Measurements from ENCODE around the gene C1orf56.
A peak's percentile ranks its signal among the peaks of the same experiment; 100 is the strongest.

C1orf56 gene

DNA sequence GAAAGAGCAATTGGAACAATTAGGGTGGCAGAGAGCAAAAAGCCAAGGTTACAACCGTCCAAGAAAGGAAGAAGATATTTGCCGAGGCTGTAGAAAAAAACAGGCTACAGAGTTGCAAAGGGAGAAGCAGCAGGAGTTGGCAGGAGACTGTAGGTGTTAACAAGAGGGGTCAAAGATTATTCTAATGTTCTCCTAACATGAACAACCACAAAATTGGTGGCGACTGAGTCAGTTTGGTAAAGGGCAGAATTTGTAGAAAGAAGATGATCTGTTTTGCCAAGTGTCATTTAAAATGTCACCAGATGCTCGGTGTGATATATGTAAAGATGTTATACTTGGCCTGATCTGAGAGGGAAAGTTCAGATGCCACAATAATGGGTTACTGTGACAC, 39.7 kb upstream of the C1orf56 start:
- peak overlapping the region; percentile 71; the same call in 1 of the 2 replicates for H3K27ac ChIP-seq (ENCODE audit: low read depth, low read length)
- H3K9me3 ChIP-seq (ENCODE audit: control insufficient read depth, insufficient read depth, low read depth, low read length): no peaks in the 10 kb centered on the region
- H3K27me3 ChIP-seq (ENCODE audit: control insufficient read depth, insufficient read depth, low read length): no peaks in the 10 kb centered on the region
- H3K4me3 ChIP-seq (ENCODE audit: low read depth, low read length): peak overlapping the region; percentile 97
- H3K36me3 ChIP-seq (ENCODE audit: control insufficient read depth, insufficient read depth, low read length): no peaks in the 10 kb centered on the region
- peak overlapping the region; percentile 25 for H3K9ac ChIP-seq (ENCODE audit: low read length)
- H3K4me1 ChIP-seq (ENCODE audit: control insufficient read depth, insufficient read depth, low read length): peaks cover 28% of the 10 kb centered on the region

DNA sequence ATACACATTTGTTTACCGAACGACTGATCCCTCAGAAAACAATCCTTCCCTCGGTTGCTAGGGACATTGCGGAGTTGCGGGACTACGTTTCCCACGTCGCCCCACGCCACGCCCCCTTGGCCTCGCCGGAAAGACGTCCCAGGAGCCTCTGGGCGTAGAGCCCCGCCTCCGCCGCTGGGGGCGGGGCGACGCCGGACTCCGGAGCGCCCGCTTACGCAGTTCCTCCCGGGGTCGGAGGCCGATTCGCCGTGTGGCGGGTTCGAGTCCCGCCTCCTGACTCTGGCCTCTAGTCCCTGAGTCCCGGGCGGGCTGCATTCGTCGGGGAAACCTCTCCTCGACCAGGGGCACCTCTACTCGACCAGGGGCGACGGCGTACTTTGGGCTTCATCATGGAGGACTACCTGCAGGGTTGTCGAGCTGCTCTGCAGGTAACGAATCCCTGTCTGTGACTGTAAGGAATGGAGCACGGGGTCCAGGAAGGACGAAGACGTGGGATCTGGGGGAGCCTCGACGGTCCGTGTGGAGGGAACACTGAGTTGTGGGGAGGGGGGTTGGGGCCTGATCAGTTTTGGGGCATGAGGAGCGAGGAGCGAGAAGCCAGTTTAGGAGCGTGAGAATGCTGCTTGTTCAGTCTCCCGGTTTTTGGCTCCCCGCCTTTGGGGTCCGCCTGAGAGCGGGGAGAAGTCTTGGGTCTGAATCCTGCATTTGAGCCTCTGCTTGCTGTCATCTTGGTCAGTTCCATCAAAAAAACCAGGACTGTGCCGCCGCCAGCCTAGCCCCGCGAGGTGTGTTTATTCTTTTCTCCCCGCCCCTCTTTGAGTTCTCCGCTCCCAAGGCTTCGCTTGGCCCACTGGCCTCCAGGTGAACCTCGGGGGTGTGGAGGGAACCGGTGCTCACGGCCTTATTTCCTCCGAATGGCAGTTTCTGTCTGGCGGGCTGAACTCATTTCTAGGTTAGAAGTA, 39.0 kb upstream of the C1orf56 start, which contains the start of gene PRUNE1:
Gene PRUNE1, plus strand, starts transcription at position 206 of the 962 bp plus-strand sequence. Its CDS starts 184 bp downstream, at position 390.
- H3K4me1 ChIP-seq (ENCODE audit: control insufficient read depth, insufficient read depth, low read length): peaks cover 28% of the 10 kb centered on the region
- H3K27ac ChIP-seq (ENCODE audit: low read depth, low read length): peak within 1 kb of the TSS; percentile 71; the same call in 1 of the 2 replicates
- no peaks in the 10 kb centered on the region for H3K27me3 ChIP-seq (ENCODE audit: control insufficient read depth, insufficient read depth, low read length)
- H3K36me3 ChIP-seq (ENCODE audit: control insufficient read depth, insufficient read depth, low read length): no peaks in the 10 kb centered on the region
- H3K4me3 ChIP-seq (ENCODE audit: low read depth, low read length): peak within 1 kb of the TSS; percentile 97
- peak within 1 kb of the TSS; percentile 85 for H3K9ac ChIP-seq (ENCODE audit: low read length)
- no peaks in the 10 kb centered on the region for H3K9me3 ChIP-seq (ENCODE audit: control insufficient read depth, insufficient read depth, low read depth, low read length)

DNA sequence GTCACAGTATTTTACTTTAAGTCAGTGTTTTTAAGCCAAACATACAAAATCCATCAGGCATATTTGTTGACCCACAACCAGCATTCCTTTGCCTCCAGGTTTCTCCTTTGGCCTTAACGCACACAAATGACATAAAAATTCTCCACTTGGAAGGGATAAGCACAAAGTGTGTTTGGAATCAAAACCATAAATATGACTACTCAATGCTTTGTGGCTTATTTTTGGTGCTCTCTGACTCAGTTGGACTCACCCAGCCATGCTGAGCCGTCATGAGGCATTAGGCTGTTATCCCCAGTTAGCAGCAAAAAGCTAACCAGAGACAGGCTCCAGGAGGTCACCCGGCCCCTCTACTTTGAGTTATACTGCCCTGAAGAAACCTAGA, 38.4 kb upstream of the C1orf56 start:
- Histone ChIP-seq H3K4me1 (ENCODE audit: control insufficient read depth, insufficient read depth, low read length) (peaks cover 28% of the 10 kb centered on the region), H3K9me3 (ENCODE audit: control insufficient read depth, insufficient read depth, low read depth, low read length) (no peaks in the 10 kb centered on the region), H3K36me3 (ENCODE audit: control insufficient read depth, insufficient read depth, low read length) (no peaks in the 10 kb centered on the region), H3K4me3 (ENCODE audit: low read depth, low read length) (peak overlapping the region; percentile 97), H3K9ac (ENCODE audit: low read length) (no peak overlapping the region), H3K27ac (ENCODE audit: low read depth, low read length) (no peak overlapping the region), H3K27me3 (ENCODE audit: control insufficient read depth, insufficient read depth, low read length) (no peaks in the 10 kb centered on the region)

DNA sequence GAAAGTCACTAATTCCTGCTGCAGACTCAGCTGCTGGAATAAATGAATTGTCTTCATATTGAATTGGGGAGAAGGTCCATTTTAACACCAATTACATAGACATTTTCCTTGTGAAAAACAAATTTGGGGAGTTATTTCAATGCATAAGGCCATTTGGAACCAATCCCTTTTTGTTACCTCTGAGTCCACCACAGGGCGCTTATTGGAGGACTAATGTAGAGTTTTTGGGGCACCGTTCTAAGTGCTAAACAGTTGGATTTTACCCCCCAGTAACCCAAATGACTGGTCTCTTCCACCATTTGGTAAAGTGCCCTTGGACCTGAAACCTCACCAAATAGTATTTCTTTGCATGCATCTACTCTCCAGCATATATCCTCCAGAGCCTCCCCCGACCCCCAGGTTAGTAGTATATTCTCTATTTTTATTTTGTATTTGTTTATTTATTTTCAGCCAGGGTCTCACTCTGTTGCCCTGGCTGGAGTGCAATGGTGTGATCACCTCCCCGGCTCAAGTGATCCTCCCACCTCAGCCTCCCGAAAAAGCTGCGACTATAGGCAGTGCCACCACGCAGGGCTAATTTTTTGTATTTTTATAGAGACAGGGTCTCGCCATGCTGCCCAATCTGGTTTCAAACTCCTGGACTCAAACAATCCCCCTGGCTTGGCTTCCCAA, 37.7 kb upstream of the C1orf56 start:
- no peaks in the 10 kb centered on the region for H3K27me3 ChIP-seq (ENCODE audit: control insufficient read depth, insufficient read depth, low read length)
- no peaks in the 10 kb centered on the region for H3K9me3 ChIP-seq (ENCODE audit: control insufficient read depth, insufficient read depth, low read depth, low read length)
- H3K27ac ChIP-seq (ENCODE audit: low read depth, low read length): no peak overlapping the region
- H3K4me3 ChIP-seq (ENCODE audit: low read depth, low read length): peak overlapping the region; percentile 97
- H3K9ac ChIP-seq (ENCODE audit: low read length): no peak overlapping the region
- H3K4me1 ChIP-seq (ENCODE audit: control insufficient read depth, insufficient read depth, low read length): peaks cover 28% of the 10 kb centered on the region
- H3K36me3 ChIP-seq (ENCODE audit: control insufficient read depth, insufficient read depth, low read length): no peaks in the 10 kb centered on the region

DNA sequence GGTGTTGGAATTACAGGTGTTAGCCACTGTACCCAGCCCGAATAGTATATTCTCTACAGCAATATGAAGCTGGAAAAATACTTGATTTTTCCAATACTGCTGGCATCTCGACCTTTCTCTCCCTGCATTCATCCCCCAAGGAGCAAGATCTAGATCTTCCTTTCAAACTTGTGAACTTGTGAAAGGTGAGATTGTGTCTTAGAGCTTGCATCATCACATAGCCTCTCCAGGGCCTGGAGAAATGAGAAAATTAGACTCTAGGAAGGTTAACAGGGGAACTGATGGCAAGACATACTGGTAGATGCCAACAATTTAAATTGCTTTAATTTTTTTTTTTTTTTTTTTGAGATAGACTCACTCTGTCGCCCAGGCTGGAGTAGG, 37.2 kb upstream of the C1orf56 start:
- peaks cover 28% of the 10 kb centered on the region for H3K4me1 ChIP-seq (ENCODE audit: control insufficient read depth, insufficient read depth, low read length)
- H3K9me3 ChIP-seq (ENCODE audit: control insufficient read depth, insufficient read depth, low read depth, low read length): no peaks in the 10 kb centered on the region
- no peak overlapping the region for H3K27ac ChIP-seq (ENCODE audit: low read depth, low read length)
- no peak overlapping the region for H3K4me3 ChIP-seq (ENCODE audit: low read depth, low read length)
- H3K36me3 ChIP-seq (ENCODE audit: control insufficient read depth, insufficient read depth, low read length): no peaks in the 10 kb centered on the region
- H3K9ac ChIP-seq (ENCODE audit: low read length): no peak overlapping the region
- no peaks in the 10 kb centered on the region for H3K27me3 ChIP-seq (ENCODE audit: control insufficient read depth, insufficient read depth, low read length)

DNA sequence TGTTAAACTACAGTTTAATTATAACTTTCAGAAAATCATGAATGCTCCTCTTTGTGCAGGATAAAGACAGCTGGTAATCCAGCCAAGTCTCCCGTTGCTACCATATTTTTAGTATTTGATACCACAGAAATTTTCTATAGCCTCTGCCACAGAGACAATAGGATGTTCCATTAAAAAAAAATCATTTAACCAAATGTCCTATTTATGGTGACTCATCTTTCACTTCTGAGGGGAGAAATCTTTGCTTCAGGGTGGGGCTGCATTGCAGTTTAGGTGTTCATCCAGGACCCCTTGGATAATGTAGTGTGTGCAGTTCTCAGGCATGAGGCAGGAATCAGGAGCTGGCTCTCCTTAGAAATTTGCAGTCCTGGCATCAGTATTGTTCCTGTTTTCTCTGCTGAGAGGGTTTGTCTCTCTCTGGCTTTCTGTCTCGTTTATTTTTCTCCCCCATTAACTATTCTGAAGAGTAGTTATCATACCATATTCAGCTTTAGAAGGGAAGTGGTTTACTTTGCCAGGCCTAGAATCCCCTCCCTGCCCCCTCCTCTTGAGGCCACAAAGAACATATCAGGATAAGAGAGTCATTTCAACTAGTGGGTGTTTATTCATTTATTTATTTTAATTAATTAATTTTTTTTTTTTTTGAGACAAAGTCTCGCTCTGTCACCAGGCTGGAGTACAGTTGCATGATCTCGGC, 36.2 kb upstream of the C1orf56 start:
- H3K9ac ChIP-seq (ENCODE audit: low read length): no peak overlapping the region

DNA sequence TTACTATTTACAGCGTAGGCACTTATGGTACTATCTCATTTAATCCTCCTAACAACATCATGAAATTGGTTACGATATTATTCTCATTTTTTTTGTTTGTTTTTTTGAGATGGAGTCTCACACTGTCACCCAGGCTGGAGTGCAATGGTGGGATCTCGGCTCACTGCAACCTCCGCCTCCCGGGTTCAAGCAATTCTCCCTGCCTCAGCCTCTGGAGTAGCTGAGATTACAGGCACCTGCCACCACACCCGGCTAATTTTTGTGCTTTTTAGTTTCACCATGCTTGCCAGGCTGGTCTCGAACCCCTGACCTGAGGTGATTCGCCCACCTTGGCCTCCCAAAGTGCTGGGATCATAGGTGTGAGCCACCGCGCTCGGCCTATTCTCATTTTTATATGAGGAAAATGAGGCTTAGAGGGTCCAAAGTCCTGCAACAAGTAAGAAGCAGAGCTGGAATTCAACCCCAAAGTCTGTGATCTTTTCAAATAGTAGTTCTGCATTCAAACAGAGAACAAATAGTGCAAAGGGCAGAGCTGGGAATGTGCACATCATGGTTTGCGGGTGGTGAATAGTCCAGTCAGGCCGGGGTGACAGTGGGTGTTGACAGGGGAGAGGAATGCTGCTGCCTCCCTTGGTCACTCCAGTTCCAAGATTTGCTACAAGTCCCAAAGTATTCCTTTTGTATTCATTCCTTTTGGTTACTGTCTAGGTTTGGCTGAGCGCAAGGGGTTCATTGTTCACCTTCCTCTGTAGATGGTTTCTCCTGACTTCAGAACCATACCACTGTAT, 34.7 kb upstream of the C1orf56 start:
- Histone ChIP-seq H3K36me3 (ENCODE audit: control insufficient read depth, insufficient read depth, low read length) (peaks cover 1% of the 10 kb centered on the region; the same call in 1 of the 2 replicates), H3K9me3 (ENCODE audit: control insufficient read depth, insufficient read depth, low read depth, low read length) (no peaks in the 10 kb centered on the region), H3K4me1 (ENCODE audit: control insufficient read depth, insufficient read depth, low read length) (peaks cover 6% of the 10 kb centered on the region), H3K4me3 (ENCODE audit: low read depth, low read length) (no peak overlapping the region), H3K9ac (ENCODE audit: low read length) (no peak overlapping the region), H3K27me3 (ENCODE audit: control insufficient read depth, insufficient read depth, low read length) (no peaks in the 10 kb centered on the region), H3K27ac (ENCODE audit: low read depth, low read length) (no peak overlapping the region)

More for the DNA sequence above, 36.2 kb upstream of the C1orf56 start:
- Histone ChIP-seq H3K9me3 (ENCODE audit: control insufficient read depth, insufficient read depth, low read depth, low read length) (no peaks in the 10 kb centered on the region), H3K4me3 (ENCODE audit: low read depth, low read length) (no peak overlapping the region), H3K27me3 (ENCODE audit: control insufficient read depth, insufficient read depth, low read length) (no peaks in the 10 kb centered on the region), H3K4me1 (ENCODE audit: control insufficient read depth, insufficient read depth, low read length) (peaks cover 18% of the 10 kb centered on the region), H3K27ac (ENCODE audit: low read depth, low read length) (no peak overlapping the region), H3K36me3 (ENCODE audit: control insufficient read depth, insufficient read depth, low read length) (no peaks in the 10 kb centered on the region; the same call in 1 of the 2 replicates)

DNA sequence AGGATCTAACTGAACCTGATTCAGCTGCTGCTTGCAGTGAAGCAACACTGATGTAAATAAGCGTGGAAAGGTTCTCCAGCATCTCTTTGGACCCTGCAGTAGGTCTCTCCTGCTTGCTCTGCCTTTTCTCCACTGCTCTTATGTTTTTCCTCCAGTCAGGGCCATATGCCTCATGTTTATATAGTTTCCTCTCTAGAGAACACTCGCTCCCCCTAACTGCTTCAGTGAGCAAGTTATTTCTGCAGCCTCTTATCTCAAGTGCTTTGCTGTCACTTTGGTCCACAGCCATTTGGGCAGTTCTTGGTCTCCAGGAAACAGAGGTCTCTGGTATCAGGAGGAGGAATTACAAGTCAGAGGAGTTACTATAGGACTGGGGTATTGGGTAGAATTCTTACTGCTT, 34.0 kb upstream of the C1orf56 start:
- Histone ChIP-seq H3K9ac (ENCODE audit: low read length) (no peak overlapping the region), H3K27me3 (ENCODE audit: control insufficient read depth, insufficient read depth, low read length) (no peaks in the 10 kb centered on the region), H3K4me1 (ENCODE audit: control insufficient read depth, insufficient read depth, low read length) (peaks cover 4% of the 10 kb centered on the region; the same call in 1 of the 2 replicates), H3K27ac (ENCODE audit: low read depth, low read length) (no peak overlapping the region), H3K36me3 (ENCODE audit: control insufficient read depth, insufficient read depth, low read length) (peaks cover 6% of the 10 kb centered on the region; the same call in 1 of the 2 replicates), H3K4me3 (ENCODE audit: low read depth, low read length) (no peak overlapping the region), H3K9me3 (ENCODE audit: control insufficient read depth, insufficient read depth, low read depth, low read length) (no peaks in the 10 kb centered on the region)

DNA sequence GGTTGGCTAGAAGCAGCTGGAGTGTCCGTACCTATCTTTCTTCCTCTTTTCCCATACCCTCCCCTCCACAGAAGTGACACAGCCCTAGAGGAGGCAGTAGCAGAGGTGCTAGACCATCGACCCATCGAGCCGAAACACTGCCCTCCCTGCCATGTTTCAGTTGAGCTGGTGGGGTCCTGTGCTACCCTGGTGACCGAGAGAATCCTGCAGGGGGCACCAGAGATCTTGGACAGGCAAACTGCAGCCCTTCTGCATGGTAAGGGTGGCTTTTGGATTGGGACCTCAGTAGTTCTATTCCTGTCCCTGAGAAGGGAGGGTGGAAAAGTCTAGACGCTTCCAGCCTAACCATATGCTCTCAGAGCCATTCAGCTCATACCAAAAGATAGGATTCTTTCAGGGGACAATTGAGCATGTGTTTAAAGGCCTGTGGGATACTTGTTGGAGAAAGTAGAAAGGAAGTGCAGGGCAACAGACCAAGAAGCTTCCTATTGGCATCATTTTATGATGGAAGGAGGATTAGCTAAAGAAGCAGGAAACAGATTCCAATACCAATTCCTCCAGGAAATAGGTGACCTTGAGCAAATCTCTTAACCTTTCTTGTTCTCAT, 22.9 kb upstream of the C1orf56 start:
- peaks cover 39% of the 10 kb centered on the region for H3K36me3 ChIP-seq (ENCODE audit: control insufficient read depth, insufficient read depth, low read length)
- H3K4me3 ChIP-seq (ENCODE audit: low read depth, low read length): no peak overlapping the region
- no peaks in the 10 kb centered on the region for H3K4me1 ChIP-seq (ENCODE audit: control insufficient read depth, insufficient read depth, low read length)
- no peaks in the 10 kb centered on the region for H3K9me3 ChIP-seq (ENCODE audit: control insufficient read depth, insufficient read depth, low read depth, low read length)
- H3K9ac ChIP-seq (ENCODE audit: low read length): no peak overlapping the region
- no peaks in the 10 kb centered on the region for H3K27me3 ChIP-seq (ENCODE audit: control insufficient read depth, insufficient read depth, low read length)
- H3K27ac ChIP-seq (ENCODE audit: low read depth, low read length): no peak overlapping the region

DNA sequence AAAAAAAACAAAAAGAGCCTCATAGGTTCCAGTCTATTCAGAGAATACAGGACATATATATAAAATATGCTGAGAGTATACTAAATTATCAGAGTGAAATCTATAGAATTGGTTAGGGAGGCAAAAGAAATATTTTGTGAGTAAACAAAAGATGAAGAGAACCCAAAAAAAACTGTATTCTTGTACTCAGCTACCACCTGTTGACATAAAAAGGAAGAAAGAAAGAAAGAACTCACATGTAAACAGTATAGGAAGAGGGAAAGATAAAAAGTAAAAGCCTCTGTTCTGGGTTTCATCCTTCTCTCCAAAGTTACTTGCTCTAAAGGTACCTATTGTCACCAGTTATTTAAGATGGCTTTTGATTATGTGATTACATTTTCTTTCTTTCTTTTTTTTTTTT, 21.1 kb upstream of the C1orf56 start:
- Histone ChIP-seq H3K9ac (ENCODE audit: low read length) (no peak overlapping the region), H3K4me1 (ENCODE audit: control insufficient read depth, insufficient read depth, low read length) (no peaks in the 10 kb centered on the region), H3K36me3 (ENCODE audit: control insufficient read depth, insufficient read depth, low read length) (peaks cover 52% of the 10 kb centered on the region), H3K27me3 (ENCODE audit: control insufficient read depth, insufficient read depth, low read length) (no peaks in the 10 kb centered on the region), H3K9me3 (ENCODE audit: control insufficient read depth, insufficient read depth, low read depth, low read length) (no peaks in the 10 kb centered on the region), H3K4me3 (ENCODE audit: low read depth, low read length) (no peak overlapping the region), H3K27ac (ENCODE audit: low read depth, low read length) (no peak overlapping the region)

Data from HUES6 (cell line).